Heart right ventricle (tissue), 16 donors: ENCODE measurements around the gene WFDC1. TPM values are rescaled to one million over a fixed set of nuclear protein-coding genes. Genes with fewer than 3 reads are reported as not detected.

Source experiments
- ATAC-seq, 8 donors: fragments of 200-7000 bp; cut with Tn5 transposase; one replicate each; pipeline ENCODE4 v1.9.1; 2020; ENCODE audit warnings: mild to moderate bottlenecking in 8 of 8, moderate library complexity in 8 of 8, moderate number of reproducible peaks in 1 of 8
- DNase-seq, 2 donors: peaks; one replicate each; pipeline ENCODE4 v3.0.0-alpha.2; 2020
- H3K27ac ChIP-seq, 10 donors: fragments of 200-600 bp; sonication (generic) in 2 of 10; one replicate each; pipeline versions ENCODE4 v1.5.0 to v1.8.0; 2020 to 2022; ENCODE audit warnings: mild to moderate bottlenecking in 3 of 10
- H3K27me3 ChIP-seq, 7 donors: fragments of 200-600 bp; one replicate each; pipeline ENCODE4 v1.8.0; 2021 to 2022; ENCODE audit warnings: mild to moderate bottlenecking in 2 of 7
- H3K36me3 ChIP-seq, 9 donors: fragments of 200-600 bp; sonication (generic) in 1 of 9; one replicate each; pipeline versions ENCODE4 v1.5.0 to v1.8.0; 2020 to 2022; ENCODE audit warnings: mild to moderate bottlenecking in 2 of 9
- H3K4me1 ChIP-seq, 9 donors: fragments of 200-600 bp; sonication (generic) in 1 of 9; one replicate each; pipeline versions ENCODE4 v1.5.0 to v1.8.0; 2020 to 2022; ENCODE audit warnings: mild to moderate bottlenecking in 4 of 9
- H3K4me3 ChIP-seq, 10 donors: fragments of 200-600 bp; sonication (generic) in 2 of 10; one replicate each; pipeline versions ENCODE4 v1.5.0 to v1.8.0; 2020 to 2022; ENCODE audit warnings: mild to moderate bottlenecking in 7 of 10, moderate library complexity in 2 of 10
- H3K9me3 ChIP-seq, 11 donors: fragments of 200-600 bp in 10 of 11; sonication (generic) in 2 of 11; one replicate each; pipeline versions ENCODE4 v1.5.0 to v1.8.0; 2013 to 2022; ENCODE audit warnings: mild to moderate bottlenecking in 2 of 11, control low read depth in 1 of 11, moderate library complexity in 1 of 11
- WGBS, 2 donors: extraction: QIAGEN DNeasy Blood & Tissue Kit; methylation state at CpG; one replicate each; pipeline ENCODE4 v1.1.7; 2013; ENCODE audit warnings: inconsistent platforms in 1 of 2; 5-methylcytosine and 5-hydroxymethylcytosine counted together
- intact Hi-C, 10 donors: fragments of 100-400 bp; cut with DNase I; formaldehyde crosslinking; loops; one replicate each; pipeline versions ENCODE4 v1.11.1 to v1.14.2; 2022
- polyA plus RNA-seq, 2 donors: library from polyadenylated mRNA; stranded (reverse); fragments of 200-250 nt; gene quantifications; one replicate each; pipeline ENCODE4 v1.2.3, GENCODE V29; 2013
- total RNA-seq, 10 donors: library from RNA; stranded (reverse); fragmentation: NEBNext Ultra II Directional in 3 of 10; extraction: Animal tissue kit (Norgen Biotek cat#: 25700) in 3 of 10; gene quantifications; one replicate each; pipeline versions ENCODE4 v1.2.1 to v1.2.4, GENCODE V29; 2021 to 2023
- TF ChIP-seq, protein P1 (sequence below), 9 donors: fragments of 200-600 bp; sonication (generic) in 2 of 9; IDR thresholded peaks; one replicate each; pipeline versions ENCODE4 v1.5.0 to v1.8.0; 2021 to 2022; ENCODE audit warnings: antibody characterized with exemption in 9 of 9, mild to moderate bottlenecking in 5 of 9, moderate library complexity in 1 of 9
- donor health status: Arrhythmogenic right ventricular cardiomyopathy.
- donor health status: ischemic (EF 13 %, LVEDD 7.1; RV severe dilation, severe dysfunction).
- donor health status: healthy with polysubstance abuse.
- donor health status: DM: no; HTN: yes; CAD: no.
- donor health status: DM: no; HTN: no; CAD: no.
- donor health status: ischemic (EF 25% LVEDD 6.9; RV normal size, moderate dysfunction).
- donor health status: ischemic (EF 25% LVEDD 5.7; RV mildly dilated, moderate dysfunction).
- donor health status: healthy.
- donor health status: DM: yes; HTN: yes; CAD: no.
- donor health status: Ischemic cardiomyopathy.
- donor health status: ischemic (EF 35%, LVEDD 5.7; RV mildly dilated, moderate dysfunction).
- donor health status: nonischemic (EF 11% LVEDD 7.7; RV severe dilation, severe dysfunction).
- donor health status: DM: yes; HTN: yes; CAD: no.
- donor health status: PGD.
- donor health status: ischemic (EF 29% LVEDD 5.4; RV normal size, mild dysfunction).
- donor health status: nonischemic (EF 23%, LVEDD 6.1; RV moderate dilation, normal function).

Gene WFDC1
- total and polyA plus RNA-seq, 12 donors: 0.55 to 5.7 (median 1.1) TPM

DNA sequence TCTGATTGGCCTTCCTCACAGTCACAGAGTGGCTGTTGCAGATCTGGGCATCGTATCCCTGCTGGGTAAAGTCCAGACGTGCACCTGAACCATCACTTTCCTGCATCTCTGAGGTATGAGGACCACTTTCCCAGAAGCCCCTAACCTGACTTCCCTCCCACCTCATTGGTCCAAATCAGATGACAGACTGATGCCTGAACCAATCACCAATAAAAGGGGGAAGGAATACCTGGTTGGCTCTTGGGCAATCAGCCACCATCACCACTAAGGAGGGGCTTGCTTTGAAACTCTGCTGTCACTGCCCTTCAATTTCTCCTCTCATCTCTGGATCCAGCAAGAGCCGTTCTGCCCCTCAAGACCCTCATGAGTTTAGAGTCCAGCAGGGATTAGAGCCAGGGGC is 13.6 kb upstream of the WFDC1 start:
- Histone ChIP-seq H3K4me1 (peaks cover 0 to 23% (median 14%) of the 10 kb centered on the region in 9 donors), H3K9me3 (no peaks in the 10 kb centered on the region), H3K27me3 (no peaks in the 10 kb centered on the region), H3K27ac (no peak overlapping the region), H3K4me3 (no peak overlapping the region), H3K36me3 (no peaks in the 10 kb centered on the region)
- TF ChIP-seq, protein P1, sequence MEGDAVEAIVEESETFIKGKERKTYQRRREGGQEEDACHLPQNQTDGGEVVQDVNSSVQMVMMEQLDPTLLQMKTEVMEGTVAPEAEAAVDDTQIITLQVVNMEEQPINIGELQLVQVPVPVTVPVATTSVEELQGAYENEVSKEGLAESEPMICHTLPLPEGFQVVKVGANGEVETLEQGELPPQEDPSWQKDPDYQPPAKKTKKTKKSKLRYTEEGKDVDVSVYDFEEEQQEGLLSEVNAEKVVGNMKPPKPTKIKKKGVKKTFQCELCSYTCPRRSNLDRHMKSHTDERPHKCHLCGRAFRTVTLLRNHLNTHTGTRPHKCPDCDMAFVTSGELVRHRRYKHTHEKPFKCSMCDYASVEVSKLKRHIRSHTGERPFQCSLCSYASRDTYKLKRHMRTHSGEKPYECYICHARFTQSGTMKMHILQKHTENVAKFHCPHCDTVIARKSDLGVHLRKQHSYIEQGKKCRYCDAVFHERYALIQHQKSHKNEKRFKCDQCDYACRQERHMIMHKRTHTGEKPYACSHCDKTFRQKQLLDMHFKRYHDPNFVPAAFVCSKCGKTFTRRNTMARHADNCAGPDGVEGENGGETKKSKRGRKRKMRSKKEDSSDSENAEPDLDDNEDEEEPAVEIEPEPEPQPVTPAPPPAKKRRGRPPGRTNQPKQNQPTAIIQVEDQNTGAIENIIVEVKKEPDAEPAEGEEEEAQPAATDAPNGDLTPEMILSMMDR (IDR thresholded peaks at IDR 0.05): no peak
- intact Hi-C loops: loop anchor here in 2 of 10 donors (10.0 kb wide), 2 partner anchors 56 to 334 kb away; partner anchors contain the start of gene COTL1 (in 1 of the 2)
- WGBS, 2 donors: 84 to 89% methylated on average over 3 of the region's 3 CpGs
- DNase-seq (no peak), ATAC-seq (no peak)

DNA sequence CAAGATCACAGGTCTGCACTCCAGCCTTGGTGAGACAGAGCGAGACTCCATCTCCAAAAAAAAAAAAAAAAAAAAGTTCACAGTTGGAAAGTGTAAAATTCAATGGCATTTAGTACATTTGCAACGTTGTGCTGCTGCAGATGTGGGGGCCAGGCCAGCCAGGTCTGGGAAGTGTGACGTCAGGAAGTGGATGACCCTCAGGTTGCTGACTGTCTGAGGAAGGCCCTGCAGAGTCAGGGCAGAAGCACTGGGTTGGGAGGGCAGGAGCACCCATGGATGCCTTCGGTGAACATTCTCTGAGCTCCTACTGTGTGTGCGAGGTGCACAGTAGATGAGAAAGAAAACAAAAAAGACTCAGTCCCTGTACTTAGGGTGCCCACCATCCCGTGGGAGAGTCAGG is 12.1 kb upstream of the WFDC1 start:
- no peak for ATAC-seq
- Histone ChIP-seq H3K4me3 (no peak overlapping the region), H3K27me3 (no peaks in the 10 kb centered on the region), H3K36me3 (no peaks in the 10 kb centered on the region), H3K4me1 (peaks cover 3 to 36% (median 26%) of the 10 kb centered on the region in 9 donors), H3K9me3 (no peaks in the 10 kb centered on the region), H3K27ac (peak overlapping the region in 2 of 10 donors; percentile 61 to 65)
- 80 to 83% methylated on average over 6 of the region's 6 CpGs for WGBS, 2 donors
- no peak for DNase-seq
- intact Hi-C loops: loop anchor here in 2 of 10 donors (10.0 kb wide), 2 partner anchors 58 to 332 kb away; partner anchors contain the start of gene COTL1 (in 1 of the 2)
- TF ChIP-seq, protein P1 (IDR thresholded peaks at IDR 0.05): no peak

DNA sequence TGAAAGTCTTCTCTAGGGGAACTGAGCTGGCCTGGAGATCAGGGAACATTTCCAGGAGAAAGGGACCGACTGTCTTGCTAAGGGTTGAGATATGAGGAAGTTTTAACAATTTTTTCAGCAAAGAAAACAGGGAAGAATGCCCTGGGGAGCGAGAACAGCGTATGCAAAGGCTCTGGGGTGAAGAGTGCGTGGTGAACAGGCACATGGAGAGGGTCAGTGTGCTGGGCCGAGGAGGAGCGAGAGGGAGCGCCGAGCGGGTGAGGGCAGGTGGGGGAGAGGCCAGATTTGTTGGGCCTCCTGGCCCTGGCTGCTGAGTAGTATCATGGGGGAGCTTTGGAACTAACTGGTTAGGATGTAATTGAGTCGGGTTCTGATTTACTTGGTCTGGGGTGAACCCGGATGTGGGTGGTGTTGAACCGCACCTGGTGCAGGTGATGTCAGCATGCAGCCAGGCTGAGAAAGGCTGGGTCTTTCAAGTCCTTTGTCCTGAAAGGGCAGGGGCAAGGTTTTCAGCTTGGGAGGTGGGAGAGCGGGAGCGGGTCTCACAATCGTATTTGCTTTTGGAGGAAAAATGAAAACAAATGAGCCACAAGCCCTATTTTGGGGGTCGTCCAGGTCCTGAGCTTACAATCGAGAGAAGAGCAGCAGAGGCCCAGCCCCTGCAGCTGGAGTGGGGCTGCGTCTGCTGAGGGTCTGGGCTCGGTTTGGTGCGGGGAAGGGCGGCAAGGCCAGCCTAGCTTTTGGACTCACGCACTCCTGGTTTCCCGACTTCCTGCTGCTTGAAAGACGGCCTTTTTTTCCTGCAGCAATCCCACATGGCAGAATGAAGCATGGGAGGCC is 11.1 kb upstream of the WFDC1 start:
- no peaks in the 10 kb centered on the region for H3K36me3 ChIP-seq
- TF ChIP-seq, protein P1 (IDR thresholded peaks at IDR 0.05): no peak
- WGBS, 2 donors: 70 to 76% methylated on average over 24 of the region's 24 CpGs
- H3K4me3 ChIP-seq: no peak overlapping the region
- ATAC-seq (peak in 4 of 8 donors; percentile 22 to 58 (median 38)), DNase-seq (peak; percentile 36 to 39)
- H3K27ac ChIP-seq: peak overlapping the region in 9 of 10 donors; percentile 14 to 65 (median 49)
- H3K9me3 ChIP-seq: peaks cover 0 to 3% (median 0%) of the 10 kb centered on the region in 11 donors
- peaks cover 3 to 36% (median 26%) of the 10 kb centered on the region in 9 donors for H3K4me1 ChIP-seq
- intact Hi-C loops: loop anchor here in 2 of 10 donors (10.0 kb wide), 2 partner anchors 59 to 331 kb away; partner anchors contain the start of gene COTL1 (in 1 of the 2)
- H3K27me3 ChIP-seq: no peaks in the 10 kb centered on the region

DNA sequence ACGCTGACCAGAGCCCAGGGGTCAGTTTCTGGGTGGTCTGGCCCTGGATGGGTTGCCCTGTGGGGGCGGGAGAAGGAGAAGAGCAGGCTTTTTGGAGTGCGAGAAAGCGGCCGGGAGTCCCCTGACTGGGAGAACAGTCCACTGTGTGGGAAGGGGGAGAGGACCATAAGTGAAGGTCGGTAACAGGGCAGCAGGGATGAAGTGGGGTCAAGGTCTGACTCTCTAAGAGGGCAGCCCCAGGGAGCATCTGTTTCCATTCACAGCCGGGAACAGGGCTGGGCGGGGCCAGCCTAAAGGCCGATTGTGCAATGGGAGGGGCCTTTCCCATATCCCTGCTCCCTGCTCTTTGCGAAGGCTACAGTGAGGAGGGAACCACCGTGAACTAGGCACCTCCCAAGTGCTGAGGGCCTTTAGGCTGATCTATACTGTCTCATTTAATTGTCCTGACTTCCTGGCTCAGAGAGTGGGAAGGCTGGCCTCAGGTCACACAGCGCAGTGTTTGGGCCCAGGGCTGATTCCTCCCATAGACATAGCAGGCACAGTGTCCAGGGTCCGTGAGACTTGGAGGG is 10.4 kb upstream of the WFDC1 start:
- peaks cover 3 to 36% (median 26%) of the 10 kb centered on the region in 9 donors for H3K4me1 ChIP-seq
- peaks cover 0 to 3% (median 0%) of the 10 kb centered on the region in 11 donors for H3K9me3 ChIP-seq
- 36 to 40% methylated on average over 13 of the region's 13 CpGs for WGBS, 2 donors
- intact Hi-C loops: loop anchor here in 2 of 10 donors (10.0 kb wide), 2 partner anchors 59 to 331 kb away; partner anchors contain the start of gene COTL1 (in 1 of the 2)
- DNase-seq (peak; percentile 62 to 73), ATAC-seq (peak; percentile 71 to 85 (median 80))
- no peak overlapping the region for H3K4me3 ChIP-seq
- no peaks in the 10 kb centered on the region for H3K27me3 ChIP-seq
- no peaks in the 10 kb centered on the region for H3K36me3 ChIP-seq
- TF ChIP-seq, protein P1 (IDR thresholded peaks at IDR 0.05): no peak
- H3K27ac ChIP-seq: peak overlapping the region in 9 of 10 donors; percentile 14 to 65 (median 49)
